ENCODE results near the gene DNALI1. TPM values are rescaled to one million over a fixed set of nuclear protein-coding genes. Genes with fewer than 3 reads are reported as not detected.

DNALI1 gene
- total and polyA plus RNA-seq, 2 of the 8 experiments (the other 6 are each of a cell fraction or from before 2014, with no cell fraction given) = 8.9 to 11.3 TPM

DNA sequence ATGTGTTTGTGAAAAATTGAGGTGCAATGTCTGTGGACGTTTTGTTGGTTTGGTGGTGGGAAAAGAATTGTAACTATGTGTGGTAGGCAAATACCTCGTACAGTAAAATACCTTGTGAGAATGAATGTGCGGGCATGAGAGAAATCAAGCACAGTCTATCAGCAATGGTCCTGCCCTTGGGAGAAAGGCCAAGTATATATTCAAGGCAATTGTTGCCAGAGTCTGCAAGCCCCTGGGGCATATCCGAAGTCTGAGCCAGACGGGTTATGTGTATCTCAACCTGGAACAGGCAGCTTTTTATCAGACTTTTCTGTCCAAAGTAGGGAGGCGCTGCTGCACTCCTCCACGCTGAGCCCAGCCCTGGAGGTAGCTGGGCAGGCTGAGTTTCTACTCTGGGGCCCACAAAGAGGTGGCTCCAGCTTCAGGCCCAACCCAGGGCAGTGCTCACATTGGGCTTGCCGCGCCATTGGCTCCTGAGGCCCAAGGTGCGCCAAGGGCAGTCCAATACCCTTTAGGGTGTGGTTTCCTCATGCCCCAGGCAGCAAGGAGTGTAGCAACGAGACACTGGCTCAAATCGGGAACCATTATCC lies 48.4 kb downstream of the DNALI1 start (continued):
- TF ChIP-seq, protein P1, sequence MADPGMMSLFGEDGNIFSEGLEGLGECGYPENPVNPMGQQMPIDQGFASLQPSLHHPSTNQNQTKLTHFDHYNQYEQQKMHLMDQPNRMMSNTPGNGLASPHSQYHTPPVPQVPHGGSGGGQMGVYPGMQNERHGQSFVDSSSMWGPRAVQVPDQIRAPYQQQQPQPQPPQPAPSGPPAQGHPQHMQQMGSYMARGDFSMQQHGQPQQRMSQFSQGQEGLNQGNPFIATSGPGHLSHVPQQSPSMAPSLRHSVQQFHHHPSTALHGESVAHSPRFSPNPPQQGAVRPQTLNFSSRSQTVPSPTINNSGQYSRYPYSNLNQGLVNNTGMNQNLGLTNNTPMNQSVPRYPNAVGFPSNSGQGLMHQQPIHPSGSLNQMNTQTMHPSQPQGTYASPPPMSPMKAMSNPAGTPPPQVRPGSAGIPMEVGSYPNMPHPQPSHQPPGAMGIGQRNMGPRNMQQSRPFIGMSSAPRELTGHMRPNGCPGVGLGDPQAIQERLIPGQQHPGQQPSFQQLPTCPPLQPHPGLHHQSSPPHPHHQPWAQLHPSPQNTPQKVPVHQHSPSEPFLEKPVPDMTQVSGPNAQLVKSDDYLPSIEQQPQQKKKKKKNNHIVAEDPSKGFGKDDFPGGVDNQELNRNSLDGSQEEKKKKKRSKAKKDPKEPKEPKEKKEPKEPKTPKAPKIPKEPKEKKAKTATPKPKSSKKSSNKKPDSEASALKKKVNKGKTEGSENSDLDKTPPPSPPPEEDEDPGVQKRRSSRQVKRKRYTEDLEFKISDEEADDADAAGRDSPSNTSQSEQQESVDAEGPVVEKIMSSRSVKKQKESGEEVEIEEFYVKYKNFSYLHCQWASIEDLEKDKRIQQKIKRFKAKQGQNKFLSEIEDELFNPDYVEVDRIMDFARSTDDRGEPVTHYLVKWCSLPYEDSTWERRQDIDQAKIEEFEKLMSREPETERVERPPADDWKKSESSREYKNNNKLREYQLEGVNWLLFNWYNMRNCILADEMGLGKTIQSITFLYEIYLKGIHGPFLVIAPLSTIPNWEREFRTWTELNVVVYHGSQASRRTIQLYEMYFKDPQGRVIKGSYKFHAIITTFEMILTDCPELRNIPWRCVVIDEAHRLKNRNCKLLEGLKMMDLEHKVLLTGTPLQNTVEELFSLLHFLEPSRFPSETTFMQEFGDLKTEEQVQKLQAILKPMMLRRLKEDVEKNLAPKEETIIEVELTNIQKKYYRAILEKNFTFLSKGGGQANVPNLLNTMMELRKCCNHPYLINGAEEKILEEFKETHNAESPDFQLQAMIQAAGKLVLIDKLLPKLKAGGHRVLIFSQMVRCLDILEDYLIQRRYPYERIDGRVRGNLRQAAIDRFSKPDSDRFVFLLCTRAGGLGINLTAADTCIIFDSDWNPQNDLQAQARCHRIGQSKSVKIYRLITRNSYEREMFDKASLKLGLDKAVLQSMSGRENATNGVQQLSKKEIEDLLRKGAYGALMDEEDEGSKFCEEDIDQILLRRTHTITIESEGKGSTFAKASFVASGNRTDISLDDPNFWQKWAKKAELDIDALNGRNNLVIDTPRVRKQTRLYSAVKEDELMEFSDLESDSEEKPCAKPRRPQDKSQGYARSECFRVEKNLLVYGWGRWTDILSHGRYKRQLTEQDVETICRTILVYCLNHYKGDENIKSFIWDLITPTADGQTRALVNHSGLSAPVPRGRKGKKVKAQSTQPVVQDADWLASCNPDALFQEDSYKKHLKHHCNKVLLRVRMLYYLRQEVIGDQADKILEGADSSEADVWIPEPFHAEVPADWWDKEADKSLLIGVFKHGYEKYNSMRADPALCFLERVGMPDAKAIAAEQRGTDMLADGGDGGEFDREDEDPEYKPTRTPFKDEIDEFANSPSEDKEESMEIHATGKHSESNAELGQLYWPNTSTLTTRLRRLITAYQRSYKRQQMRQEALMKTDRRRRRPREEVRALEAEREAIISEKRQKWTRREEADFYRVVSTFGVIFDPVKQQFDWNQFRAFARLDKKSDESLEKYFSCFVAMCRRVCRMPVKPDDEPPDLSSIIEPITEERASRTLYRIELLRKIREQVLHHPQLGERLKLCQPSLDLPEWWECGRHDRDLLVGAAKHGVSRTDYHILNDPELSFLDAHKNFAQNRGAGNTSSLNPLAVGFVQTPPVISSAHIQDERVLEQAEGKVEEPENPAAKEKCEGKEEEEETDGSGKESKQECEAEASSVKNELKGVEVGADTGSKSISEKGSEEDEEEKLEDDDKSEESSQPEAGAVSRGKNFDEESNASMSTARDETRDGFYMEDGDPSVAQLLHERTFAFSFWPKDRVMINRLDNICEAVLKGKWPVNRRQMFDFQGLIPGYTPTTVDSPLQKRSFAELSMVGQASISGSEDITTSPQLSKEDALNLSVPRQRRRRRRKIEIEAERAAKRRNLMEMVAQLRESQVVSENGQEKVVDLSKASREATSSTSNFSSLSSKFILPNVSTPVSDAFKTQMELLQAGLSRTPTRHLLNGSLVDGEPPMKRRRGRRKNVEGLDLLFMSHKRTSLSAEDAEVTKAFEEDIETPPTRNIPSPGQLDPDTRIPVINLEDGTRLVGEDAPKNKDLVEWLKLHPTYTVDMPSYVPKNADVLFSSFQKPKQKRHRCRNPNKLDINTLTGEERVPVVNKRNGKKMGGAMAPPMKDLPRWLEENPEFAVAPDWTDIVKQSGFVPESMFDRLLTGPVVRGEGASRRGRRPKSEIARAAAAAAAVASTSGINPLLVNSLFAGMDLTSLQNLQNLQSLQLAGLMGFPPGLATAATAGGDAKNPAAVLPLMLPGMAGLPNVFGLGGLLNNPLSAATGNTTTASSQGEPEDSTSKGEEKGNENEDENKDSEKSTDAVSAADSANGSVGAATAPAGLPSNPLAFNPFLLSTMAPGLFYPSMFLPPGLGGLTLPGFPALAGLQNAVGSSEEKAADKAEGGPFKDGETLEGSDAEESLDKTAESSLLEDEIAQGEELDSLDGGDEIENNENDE (IDR thresholded peaks at IDR 0.05; ENCODE audit: insufficient replicate concordance, low read length) = no peak
- TF ChIP-seq POLR2A (IDR thresholded peaks at IDR 0.05; ENCODE audit: control extremely low read depth in 1 of 2, low read depth in 2 of 2, low read length in 2 of 2) = no peak
- TF ChIP-seq RAD21 (IDR thresholded peaks at IDR 0.05 in 1 of 2, conservative IDR thresholded peaks at IDR 0.05 in 1 of 2; ENCODE audit: low read depth in 2 of 2, low read length in 2 of 2) = peak in 1 of 2 experiments; percentile 15; a peak in 1 of 4 replicates
- no peak for TF ChIP-seq EGR1 (IDR thresholded peaks at IDR 0.05; ENCODE audit: borderline replicate concordance, low read depth, low read length)
